ENCODE data around the gene TMEM119. TPM values are rescaled to one million over a fixed set of nuclear protein-coding genes. Genes with fewer than 3 reads are reported as not detected.
A peak's percentile ranks its signal among the peaks of the same experiment; 100 is the strongest.

The TMEM119 gene
- total and polyA plus RNA-seq, 10 of the 15 experiments (the other 5 are each of a cell fraction or from before 2014, with no cell fraction given), result 0.11 to 0.44 (median 0.19) TPM; not detected in 5

- ATAC-seq, result no peak
- TF ChIP-seq, protein P1, sequence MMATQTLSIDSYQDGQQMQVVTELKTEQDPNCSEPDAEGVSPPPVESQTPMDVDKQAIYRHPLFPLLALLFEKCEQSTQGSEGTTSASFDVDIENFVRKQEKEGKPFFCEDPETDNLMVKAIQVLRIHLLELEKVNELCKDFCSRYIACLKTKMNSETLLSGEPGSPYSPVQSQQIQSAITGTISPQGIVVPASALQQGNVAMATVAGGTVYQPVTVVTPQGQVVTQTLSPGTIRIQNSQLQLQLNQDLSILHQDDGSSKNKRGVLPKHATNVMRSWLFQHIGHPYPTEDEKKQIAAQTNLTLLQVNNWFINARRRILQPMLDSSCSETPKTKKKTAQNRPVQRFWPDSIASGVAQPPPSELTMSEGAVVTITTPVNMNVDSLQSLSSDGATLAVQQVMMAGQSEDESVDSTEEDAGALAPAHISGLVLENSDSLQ (IDR thresholded peaks at IDR 0.05), result peak; percentile 8; the same call in 1 of the 2 replicates
- TF ChIP-seq POLR2A (IDR thresholded peaks at IDR 0.05; ENCODE audit: low read depth, low read length), result peak; percentile 30; the same call in 1 of the 2 replicates
- TF ChIP-seq, protein P2, sequence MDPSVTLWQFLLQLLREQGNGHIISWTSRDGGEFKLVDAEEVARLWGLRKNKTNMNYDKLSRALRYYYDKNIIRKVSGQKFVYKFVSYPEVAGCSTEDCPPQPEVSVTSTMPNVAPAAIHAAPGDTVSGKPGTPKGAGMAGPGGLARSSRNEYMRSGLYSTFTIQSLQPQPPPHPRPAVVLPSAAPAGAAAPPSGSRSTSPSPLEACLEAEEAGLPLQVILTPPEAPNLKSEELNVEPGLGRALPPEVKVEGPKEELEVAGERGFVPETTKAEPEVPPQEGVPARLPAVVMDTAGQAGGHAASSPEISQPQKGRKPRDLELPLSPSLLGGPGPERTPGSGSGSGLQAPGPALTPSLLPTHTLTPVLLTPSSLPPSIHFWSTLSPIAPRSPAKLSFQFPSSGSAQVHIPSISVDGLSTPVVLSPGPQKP (IDR thresholded peaks at IDR 0.05; ENCODE audit: low read depth, low read length), result 0 out of 2 replicates have a peak, but pooled peaks have one; percentile 6
- TF ChIP-seq, protein P3, sequence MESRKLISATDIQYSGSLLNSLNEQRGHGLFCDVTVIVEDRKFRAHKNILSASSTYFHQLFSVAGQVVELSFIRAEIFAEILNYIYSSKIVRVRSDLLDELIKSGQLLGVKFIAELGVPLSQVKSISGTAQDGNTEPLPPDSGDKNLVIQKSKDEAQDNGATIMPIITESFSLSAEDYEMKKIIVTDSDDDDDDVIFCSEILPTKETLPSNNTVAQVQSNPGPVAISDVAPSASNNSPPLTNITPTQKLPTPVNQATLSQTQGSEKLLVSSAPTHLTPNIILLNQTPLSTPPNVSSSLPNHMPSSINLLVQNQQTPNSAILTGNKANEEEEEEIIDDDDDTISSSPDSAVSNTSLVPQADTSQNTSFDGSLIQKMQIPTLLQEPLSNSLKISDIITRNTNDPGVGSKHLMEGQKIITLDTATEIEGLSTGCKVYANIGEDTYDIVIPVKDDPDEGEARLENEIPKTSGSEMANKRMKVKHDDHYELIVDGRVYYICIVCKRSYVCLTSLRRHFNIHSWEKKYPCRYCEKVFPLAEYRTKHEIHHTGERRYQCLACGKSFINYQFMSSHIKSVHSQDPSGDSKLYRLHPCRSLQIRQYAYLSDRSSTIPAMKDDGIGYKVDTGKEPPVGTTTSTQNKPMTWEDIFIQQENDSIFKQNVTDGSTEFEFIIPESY (IDR thresholded peaks at IDR 0.05), result no peak
- ChIA-PET POLR2A (interaction anchor here (0.5 to 14.2 kb wide), 9 partner anchors 9 to 282 kb away, joined by 3 to 211 read pairs (median 5); partner anchors contain the start of genes ISCU and SELPLG), RAD21 (ENCODE audit: unreplicated experiment) (interaction anchor here (0.9 to 23.0 kb wide), 12 partner anchors 7 to 521 kb away, joined by 3 to 633 read pairs (median 14); partner anchors contain the start of genes ALKBH2, ISCU and SELPLG), CTCF (interaction anchor here (0.8 to 21.5 kb wide), 13 partner anchors 7 to 379 kb away, joined by 3 to 866 read pairs (median 7); partner anchors contain the start of genes ISCU, SART3 and SELPLG), SMC1A (ENCODE audit: uncharacterized antibody, unreplicated experiment) (interaction anchor here (0.7 to 26.5 kb wide), 12 partner anchors 8 to 508 kb away, joined by 3 to 718 read pairs (median 12); partner anchors contain the start of gene SELPLG)
- peaks cover 89% of the 10 kb centered on the region for H3K4me1 ChIP-seq (ENCODE audit: control insufficient read depth, insufficient read depth, low read length)
- peak overlapping the region; percentile 6; the same call in 1 of the 2 replicates for H3K4me3 ChIP-seq
- in situ Hi-C loops (cut with MboI) (no loop called here), intact Hi-C loops (cut with micrococcal nuclease; ENCODE audit: unreplicated experiment) (loop anchor here (1.0 to 2.0 kb wide), 2 partner anchors 46 to 521 kb away; partner anchors contain the start of gene ALKBH2)
- H3K9me3 ChIP-seq (replicated peaks; ENCODE audit: control insufficient read depth, insufficient read depth, low read length), result no peaks in the 10 kb centered on the region
- peaks cover 2 to 9% of the 10 kb centered on the region in 2 experiments for H3K36me3 ChIP-seq (ENCODE audit: control insufficient read depth in 2 of 2, insufficient read depth in 2 of 2, low read length in 1 of 2)
- no peak overlapping the region for H2AFZ ChIP-seq (ENCODE audit: control insufficient read depth, low read depth, low read length)
- H3K9ac ChIP-seq (ENCODE audit: control insufficient read depth, insufficient read depth, low read length), result peak overlapping the region; percentile 48
- BruUV-seq (replicated peaks), result TSS peak; percentile 46
- H3K79me2 ChIP-seq (ENCODE audit: control insufficient read depth, insufficient read depth, low read length), result peaks cover 8% of the 10 kb centered on the region
- no peak for FAIRE-seq
- WGBS (ENCODE audit: insufficient coverage, insufficient replicate concordance, low lambda C conversion rate, missing lambda C conversion rate), result 70% methylated on average over 8 of the region's 8 CpGs
- no peak for DNase-seq (ENCODE audit: low read depth, low spot score)
- peak overlapping the region; percentile 46 for H3K4me2 ChIP-seq (ENCODE audit: control insufficient read depth, insufficient read depth)
- no peaks in the 10 kb centered on the region for H4K20me1 ChIP-seq (ENCODE audit: control insufficient read depth, insufficient read depth)
- H3K27me3 ChIP-seq (replicated peaks in 1 of 2; ENCODE audit: control insufficient read depth in 2 of 2, insufficient read depth in 2 of 2, low read length in 1 of 2), result no peaks in the 10 kb centered on the region
- H3K27ac ChIP-seq (ENCODE audit: control insufficient read depth, insufficient read depth), result peak overlapping the region; percentile 100
Observed at GRCh38 chr12:108571609-108572165, 26.2 kb downstream of the TMEM119 start.

Measured in GM12878 (cell line).